K562 (cell line): ENCODE data around the gene RCN2. TPM values are rescaled to one million over a fixed set of nuclear protein-coding genes. Genes with fewer than 3 reads are reported as not detected.

Source experiments
- PRPF4 ChIP-seq: fragments of 200-400 bp; formaldehyde crosslinking; IDR thresholded peaks from one replicate; pipeline ENCODE4 v1.6.1; 2017; ENCODE audit warnings: low read length, low read depth, mild to moderate bottlenecking; ENCODE audit not compliant: insufficient read depth, poor library complexity, severe bottlenecking
- U2AF1 ChIP-seq: fragments of 200-400 bp; formaldehyde crosslinking; optimal IDR thresholded peaks from 2 replicates; pipeline ENCODE3; 2017; ENCODE audit warnings: mild to moderate bottlenecking, low read depth, low read length, moderate library complexity
- polyA plus RNA-seq, 8 experiments: library from polyadenylated mRNA; depleted of rRNA in 4 of 8; stranded (reverse) in 5 of 8; unstranded in 3 of 8; fragments of >200 nt; fragmentation: Nextera tagmentation in 2 of 8; fragmentation: Illumina TruSeq in 1 of 8; extraction: Ambion mirVana in 2 of 8; extraction: Trizol in 1 of 8; gene quantifications; 2 replicates each; pipeline versions ENCODE4 v1.2.1 to v1.2.3, GENCODE V29; 2011 to 2014; ENCODE audit warnings: inconsistent platforms in 1 of 8, missing spikeins in 1 of 8
- total RNA-seq, 7 experiments: library from RNA; depleted of rRNA in 6 of 7; stranded (reverse); fragments of >200 nt in 6 of 7; fragmentation: Illumina TruSeq in 2 of 7; extraction: Trizol in 2 of 7; gene quantifications; 2 replicates each; pipeline versions ENCODE4 v1.2.1 to v1.2.3, GENCODE V29; 2011 to 2021; ENCODE audit warnings: low replicate concordance in 1 of 7
- TF ChIP-seq, protein P1 (sequence below): fragments of 200-800 bp; sonication (Bioruptor generic); IDR thresholded peaks from 2 replicates; pipeline ENCODE4 v1.6.1; 2016; ENCODE audit warnings: missing genetic modification characterization, missing compliant biosample characterization
- TF ChIP-seq, protein P2 (sequence below), 2 experiments: fragments of 450-650 bp in 1 of 2; sonication (generic) in 1 of 2; formaldehyde crosslinking in 1 of 2; IDR thresholded peaks; 2 replicates each; pipeline versions ENCODE4 v1.7.1 to v1.9.0; 2016 to 2022; ENCODE audit warnings: inconsistent platforms in 1 of 2, mild to moderate bottlenecking in 1 of 2, missing genetic modification reagents in 1 of 2
- TF ChIP-seq, protein P3 (sequence below): sonication (generic); formaldehyde crosslinking; IDR thresholded peaks from 2 replicates; pipeline ENCODE4 v1.8.1; 2023; ENCODE audit warnings: missing genetic modification reagents, mild to moderate bottlenecking, borderline replicate concordance

RCN2 gene
- total and polyA plus RNA-seq, 9 of the 15 experiments (the other 6 are each of a cell fraction or from before 2014, with no cell fraction given) = 20.9 to 63.6 (median 52.8) TPM

DNA sequence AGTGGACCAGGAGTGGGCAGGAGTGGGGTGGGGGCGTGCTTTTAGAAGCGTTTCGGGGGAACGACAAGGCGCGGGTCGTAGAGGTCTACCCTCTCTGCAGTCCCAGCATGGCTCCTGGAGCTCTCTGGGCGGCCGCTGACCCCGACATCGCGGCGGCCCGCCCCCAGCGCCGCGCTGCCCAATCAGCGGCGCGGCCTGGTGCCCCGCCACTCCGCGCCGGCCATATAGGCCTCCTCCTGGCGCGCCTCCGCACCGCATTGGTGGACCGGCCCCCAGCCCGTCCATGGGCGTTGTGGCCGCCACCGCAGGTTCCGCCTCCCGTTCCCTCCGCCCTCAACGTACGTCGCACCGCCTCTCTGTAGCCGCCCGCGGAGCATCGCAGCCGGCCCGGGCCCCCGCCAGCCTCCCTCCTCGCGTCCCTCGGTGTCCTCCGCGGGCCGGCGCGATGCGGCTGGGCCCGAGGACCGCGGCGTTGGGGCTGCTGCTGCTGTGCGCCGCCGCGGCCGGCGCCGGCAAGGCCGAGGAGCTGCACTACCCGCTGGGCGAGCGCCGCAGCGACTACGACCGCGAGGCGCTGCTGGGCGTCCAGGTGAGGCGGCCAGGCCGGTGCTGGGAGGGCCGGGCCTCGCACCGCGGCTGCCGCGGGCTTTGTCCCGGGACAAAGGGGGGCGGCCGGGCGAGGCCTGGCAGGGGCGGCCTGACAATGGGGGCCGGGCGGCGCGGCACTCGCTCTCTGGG is at the start of gene RCN2 (continued):
- TF ChIP-seq, protein P1, sequence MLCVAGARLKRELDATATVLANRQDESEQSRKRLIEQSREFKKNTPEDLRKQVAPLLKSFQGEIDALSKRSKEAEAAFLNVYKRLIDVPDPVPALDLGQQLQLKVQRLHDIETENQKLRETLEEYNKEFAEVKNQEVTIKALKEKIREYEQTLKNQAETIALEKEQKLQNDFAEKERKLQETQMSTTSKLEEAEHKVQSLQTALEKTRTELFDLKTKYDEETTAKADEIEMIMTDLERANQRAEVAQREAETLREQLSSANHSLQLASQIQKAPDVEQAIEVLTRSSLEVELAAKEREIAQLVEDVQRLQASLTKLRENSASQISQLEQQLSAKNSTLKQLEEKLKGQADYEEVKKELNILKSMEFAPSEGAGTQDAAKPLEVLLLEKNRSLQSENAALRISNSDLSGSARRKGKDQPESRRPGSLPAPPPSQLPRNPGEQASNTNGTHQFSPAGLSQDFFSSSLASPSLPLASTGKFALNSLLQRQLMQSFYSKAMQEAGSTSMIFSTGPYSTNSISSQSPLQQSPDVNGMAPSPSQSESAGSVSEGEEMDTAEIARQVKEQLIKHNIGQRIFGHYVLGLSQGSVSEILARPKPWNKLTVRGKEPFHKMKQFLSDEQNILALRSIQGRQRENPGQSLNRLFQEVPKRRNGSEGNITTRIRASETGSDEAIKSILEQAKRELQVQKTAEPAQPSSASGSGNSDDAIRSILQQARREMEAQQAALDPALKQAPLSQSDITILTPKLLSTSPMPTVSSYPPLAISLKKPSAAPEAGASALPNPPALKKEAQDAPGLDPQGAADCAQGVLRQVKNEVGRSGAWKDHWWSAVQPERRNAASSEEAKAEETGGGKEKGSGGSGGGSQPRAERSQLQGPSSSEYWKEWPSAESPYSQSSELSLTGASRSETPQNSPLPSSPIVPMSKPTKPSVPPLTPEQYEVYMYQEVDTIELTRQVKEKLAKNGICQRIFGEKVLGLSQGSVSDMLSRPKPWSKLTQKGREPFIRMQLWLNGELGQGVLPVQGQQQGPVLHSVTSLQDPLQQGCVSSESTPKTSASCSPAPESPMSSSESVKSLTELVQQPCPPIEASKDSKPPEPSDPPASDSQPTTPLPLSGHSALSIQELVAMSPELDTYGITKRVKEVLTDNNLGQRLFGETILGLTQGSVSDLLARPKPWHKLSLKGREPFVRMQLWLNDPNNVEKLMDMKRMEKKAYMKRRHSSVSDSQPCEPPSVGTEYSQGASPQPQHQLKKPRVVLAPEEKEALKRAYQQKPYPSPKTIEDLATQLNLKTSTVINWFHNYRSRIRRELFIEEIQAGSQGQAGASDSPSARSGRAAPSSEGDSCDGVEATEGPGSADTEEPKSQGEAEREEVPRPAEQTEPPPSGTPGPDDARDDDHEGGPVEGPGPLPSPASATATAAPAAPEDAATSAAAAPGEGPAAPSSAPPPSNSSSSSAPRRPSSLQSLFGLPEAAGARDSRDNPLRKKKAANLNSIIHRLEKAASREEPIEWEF (CRISPR knock-in tag) = no peak
- TF ChIP-seq, protein P2, sequence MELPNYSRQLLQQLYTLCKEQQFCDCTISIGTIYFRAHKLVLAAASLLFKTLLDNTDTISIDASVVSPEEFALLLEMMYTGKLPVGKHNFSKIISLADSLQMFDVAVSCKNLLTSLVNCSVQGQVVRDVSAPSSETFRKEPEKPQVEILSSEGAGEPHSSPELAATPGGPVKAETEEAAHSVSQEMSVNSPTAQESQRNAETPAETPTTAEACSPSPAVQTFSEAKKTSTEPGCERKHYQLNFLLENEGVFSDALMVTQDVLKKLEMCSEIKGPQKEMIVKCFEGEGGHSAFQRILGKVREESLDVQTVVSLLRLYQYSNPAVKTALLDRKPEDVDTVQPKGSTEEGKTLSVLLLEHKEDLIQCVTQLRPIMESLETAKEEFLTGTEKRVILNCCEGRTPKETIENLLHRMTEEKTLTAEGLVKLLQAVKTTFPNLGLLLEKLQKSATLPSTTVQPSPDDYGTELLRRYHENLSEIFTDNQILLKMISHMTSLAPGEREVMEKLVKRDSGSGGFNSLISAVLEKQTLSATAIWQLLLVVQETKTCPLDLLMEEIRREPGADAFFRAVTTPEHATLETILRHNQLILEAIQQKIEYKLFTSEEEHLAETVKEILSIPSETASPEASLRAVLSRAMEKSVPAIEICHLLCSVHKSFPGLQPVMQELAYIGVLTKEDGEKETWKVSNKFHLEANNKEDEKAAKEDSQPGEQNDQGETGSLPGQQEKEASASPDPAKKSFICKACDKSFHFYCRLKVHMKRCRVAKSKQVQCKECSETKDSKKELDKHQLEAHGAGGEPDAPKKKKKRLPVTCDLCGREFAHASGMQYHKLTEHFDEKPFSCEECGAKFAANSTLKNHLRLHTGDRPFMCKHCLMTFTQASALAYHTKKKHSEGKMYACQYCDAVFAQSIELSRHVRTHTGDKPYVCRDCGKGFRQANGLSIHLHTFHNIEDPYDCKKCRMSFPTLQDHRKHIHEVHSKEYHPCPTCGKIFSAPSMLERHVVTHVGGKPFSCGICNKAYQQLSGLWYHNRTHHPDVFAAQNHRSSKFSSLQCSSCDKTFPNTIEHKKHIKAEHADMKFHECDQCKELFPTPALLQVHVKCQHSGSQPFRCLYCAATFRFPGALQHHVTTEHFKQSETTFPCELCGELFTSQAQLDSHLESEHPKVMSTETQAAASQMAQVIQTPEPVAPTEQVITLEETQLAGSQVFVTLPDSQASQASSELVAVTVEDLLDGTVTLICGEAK (IDR thresholded peaks at IDR 0.05) = no peak
- TF ChIP-seq, protein P2 (CRISPR knock-in tag; IDR thresholded peaks at IDR 0.05) = no peak
- TF ChIP-seq PRPF4 (no peak), U2AF1 (no peak)
- TF ChIP-seq, protein P3, sequence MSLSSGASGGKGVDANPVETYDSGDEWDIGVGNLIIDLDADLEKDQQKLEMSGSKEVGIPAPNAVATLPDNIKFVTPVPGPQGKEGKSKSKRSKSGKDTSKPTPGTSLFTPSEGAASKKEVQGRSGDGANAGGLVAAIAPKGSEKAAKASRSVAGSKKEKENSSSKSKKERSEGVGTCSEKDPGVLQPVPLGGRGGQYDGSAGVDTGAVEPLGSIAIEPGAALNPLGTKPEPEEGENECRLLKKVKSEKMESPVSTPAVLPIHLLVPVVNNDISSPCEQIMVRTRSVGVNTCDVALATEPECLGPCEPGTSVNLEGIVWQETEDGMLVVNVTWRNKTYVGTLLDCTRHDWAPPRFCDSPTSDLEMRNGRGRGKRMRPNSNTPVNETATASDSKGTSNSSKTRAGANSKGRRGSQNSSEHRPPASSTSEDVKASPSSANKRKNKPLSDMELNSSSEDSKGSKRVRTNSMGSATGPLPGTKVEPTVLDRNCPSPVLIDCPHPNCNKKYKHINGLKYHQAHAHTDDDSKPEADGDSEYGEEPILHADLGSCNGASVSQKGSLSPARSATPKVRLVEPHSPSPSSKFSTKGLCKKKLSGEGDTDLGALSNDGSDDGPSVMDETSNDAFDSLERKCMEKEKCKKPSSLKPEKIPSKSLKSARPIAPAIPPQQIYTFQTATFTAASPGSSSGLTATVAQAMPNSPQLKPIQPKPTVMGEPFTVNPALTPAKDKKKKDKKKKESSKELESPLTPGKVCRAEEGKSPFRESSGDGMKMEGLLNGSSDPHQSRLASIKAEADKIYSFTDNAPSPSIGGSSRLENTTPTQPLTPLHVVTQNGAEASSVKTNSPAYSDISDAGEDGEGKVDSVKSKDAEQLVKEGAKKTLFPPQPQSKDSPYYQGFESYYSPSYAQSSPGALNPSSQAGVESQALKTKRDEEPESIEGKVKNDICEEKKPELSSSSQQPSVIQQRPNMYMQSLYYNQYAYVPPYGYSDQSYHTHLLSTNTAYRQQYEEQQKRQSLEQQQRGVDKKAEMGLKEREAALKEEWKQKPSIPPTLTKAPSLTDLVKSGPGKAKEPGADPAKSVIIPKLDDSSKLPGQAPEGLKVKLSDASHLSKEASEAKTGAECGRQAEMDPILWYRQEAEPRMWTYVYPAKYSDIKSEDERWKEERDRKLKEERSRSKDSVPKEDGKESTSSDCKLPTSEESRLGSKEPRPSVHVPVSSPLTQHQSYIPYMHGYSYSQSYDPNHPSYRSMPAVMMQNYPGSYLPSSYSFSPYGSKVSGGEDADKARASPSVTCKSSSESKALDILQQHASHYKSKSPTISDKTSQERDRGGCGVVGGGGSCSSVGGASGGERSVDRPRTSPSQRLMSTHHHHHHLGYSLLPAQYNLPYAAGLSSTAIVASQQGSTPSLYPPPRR (CRISPR knock-in tag) = no peak
